IPS-11a (cell line): ENCODE results near the gene FSIP1.

Source experiments
- H3K4me3 ChIP-seq: one replicate; pipeline ENCODE4 v1.5.1; 2013; ENCODE audit warnings: low read depth, low read length, control low read depth

Gene FSIP1

GRCh38 chr15:39585871-39586301 is 196.8 kb downstream of the FSIP1 start:
- no peak overlapping the region for H3K4me3 ChIP-seq

GRCh38 chr15:39585389-39585841 is 197.2 kb downstream of the FSIP1 start:
- no peak overlapping the region for H3K4me3 ChIP-seq

GRCh38 chr15:39584662-39585388 is 197.8 kb downstream of the FSIP1 start:
- no peak overlapping the region for H3K4me3 ChIP-seq

- no peak overlapping the region for H3K4me3 ChIP-seq
Measured at GRCh38 chr15:39584266-39584659, 198.4 kb downstream of the FSIP1 start.

- no peak overlapping the region for H3K4me3 ChIP-seq
Measured at GRCh38 chr15:39583596-39584265, 198.9 kb downstream of the FSIP1 start.

GRCh38 chr15:39582977-39583595 is 199.6 kb downstream of the FSIP1 start:
- H3K4me3 ChIP-seq, result peak overlapping the region; percentile 72

GRCh38 chr15:39582286-39582976 is 200.2 kb downstream of the FSIP1 start:
- H3K4me3 ChIP-seq, result peak overlapping the region; percentile 72

GRCh38 chr15:39581793-39582285 is 200.8 kb downstream of the FSIP1 start:
- peak overlapping the region; percentile 72 for H3K4me3 ChIP-seq

GRCh38 chr15:39581242-39581792 is 201.3 kb downstream of the FSIP1 start:
- H3K4me3 ChIP-seq, result peak overlapping the region; percentile 72

GRCh38 chr15:39580485-39581241 is 202.0 kb downstream of the FSIP1 start, which contains the start of gene THBS1:
THBS1 (plus strand) TSS chr15:39581079; CDS start chr15:39581858, 779 bp downstream.
- peak within 1 kb of the TSS; percentile 72 for H3K4me3 ChIP-seq

GRCh38 chr15:39580117-39580484 is 202.5 kb downstream of the FSIP1 start:
- H3K4me3 ChIP-seq, result peak overlapping the region; percentile 67

GRCh38 chr15:39579487-39580116 is 203.0 kb downstream of the FSIP1 start:
- H3K4me3 ChIP-seq, result no peak overlapping the region

GRCh38 chr15:39578851-39579486 is 203.7 kb downstream of the FSIP1 start:
- no peak overlapping the region for H3K4me3 ChIP-seq

- H3K4me3 ChIP-seq, result no peak overlapping the region
Measured at GRCh38 chr15:39575180-39575579, 207.5 kb downstream of the FSIP1 start.

- H3K4me3 ChIP-seq, result no peak overlapping the region
Measured at GRCh38 chr15:39574427-39574826, 208.2 kb downstream of the FSIP1 start.

GRCh38 chr15:39573844-39574243 is 208.8 kb downstream of the FSIP1 start:
- no peak overlapping the region for H3K4me3 ChIP-seq

GRCh38 chr15:39573287-39573686 is 209.4 kb downstream of the FSIP1 start:
- no peak overlapping the region for H3K4me3 ChIP-seq

GRCh38 chr15:39565851-39566250 is 216.8 kb downstream of the FSIP1 start:
- H3K4me3 ChIP-seq, result no peak overlapping the region
